ENCODE measurements around the gene DNAJB7. TPM values are rescaled to one million over a fixed set of nuclear protein-coding genes. Genes with fewer than 3 reads are reported as not detected.

The DNAJB7 gene
- total and polyA plus RNA-seq, 2 of the 13 experiments (the other 11 are each of a cell fraction or from before 2014, with no cell fraction given): not detected

DNA sequence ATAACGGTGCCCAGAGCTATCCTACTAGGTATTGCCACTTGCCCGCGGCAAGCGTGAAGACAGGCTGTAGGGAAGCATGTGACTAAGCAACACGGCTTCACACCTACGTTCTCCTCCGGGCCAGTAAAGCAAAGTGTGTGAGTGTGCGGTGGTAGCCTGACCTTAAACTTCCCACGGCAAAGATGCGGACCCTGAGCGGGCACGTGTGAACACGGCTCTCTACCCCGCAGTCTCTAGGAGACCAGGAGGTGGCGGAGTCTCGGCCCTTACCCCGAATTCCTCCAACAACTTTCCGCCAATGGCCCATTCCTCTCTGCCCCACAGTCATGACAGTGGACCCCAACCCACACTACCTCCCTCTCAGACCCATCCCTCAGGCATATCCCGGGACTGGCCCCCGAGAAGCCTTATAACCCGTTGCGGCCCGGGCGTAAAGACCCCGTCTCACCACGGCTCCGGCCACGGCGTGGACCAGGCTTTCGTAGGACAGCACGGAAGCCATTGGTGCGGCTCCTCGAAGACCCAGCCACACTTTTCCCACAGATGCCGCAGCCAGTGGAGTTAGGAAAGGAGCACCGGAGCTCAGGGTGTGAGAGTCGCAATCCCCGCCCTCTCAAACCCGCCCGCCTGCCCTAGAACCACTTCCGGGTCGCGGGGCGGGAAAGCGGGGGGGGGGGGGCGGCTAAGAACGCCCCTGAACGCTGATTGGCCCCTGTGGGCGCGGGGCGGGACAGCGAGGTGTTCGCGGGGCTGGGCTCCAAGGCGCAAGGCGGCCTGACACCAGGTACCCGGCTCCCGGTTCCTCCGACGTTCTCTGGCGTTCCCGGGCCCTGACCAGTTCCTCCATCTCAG lies 42.9 kb downstream of the DNAJB7 start, which contains the start of gene SLC25A17 (continued):
- TF ChIP-seq ZNF646 (CRISPR knock-in tag; IDR thresholded peaks at IDR 0.05) (no peak; the same call in 1 of the 2 replicates), ZNF720 (CRISPR knock-in tag; IDR thresholded peaks at IDR 0.05) (no peak), SOX5 (CRISPR knock-in tag; IDR thresholded peaks at IDR 0.05; ENCODE audit: borderline replicate concordance) (no peak), RAD51 (IDR thresholded peaks at IDR 0.05; ENCODE audit: borderline replicate concordance) (no peak), CEBPB (IDR thresholded peaks at IDR 0.05; ENCODE audit: borderline replicate concordance, low read depth, low read length) (no peak), FOXK2 (IDR thresholded peaks at IDR 0.05) (no peak), TRAFD1 (CRISPR knock-in tag; IDR thresholded peaks at IDR 0.05; ENCODE audit: borderline replicate concordance) (no peak), ZNF333 (CRISPR knock-in tag; IDR thresholded peaks at IDR 0.05; ENCODE audit: borderline replicate concordance) (peak; percentile 79), ZSCAN12 (CRISPR knock-in tag; IDR thresholded peaks at IDR 0.05) (no peak), ZNF761 (CRISPR knock-in tag; conservative IDR thresholded peaks at IDR 0.05) (no peak), SNAPC2 (CRISPR knock-in tag; IDR thresholded peaks at IDR 0.05) (no peak), FOXC1 (CRISPR knock-in tag; IDR thresholded peaks at IDR 0.05; ENCODE audit: borderline replicate concordance) (peak; percentile 80; the same call in 1 of the 2 replicates), HNF4A (CRISPR knock-in tag; IDR thresholded peaks at IDR 0.05) (no peak), ZNF383 (CRISPR knock-in tag; IDR thresholded peaks at IDR 0.05; ENCODE audit: borderline replicate concordance) (no peak; the same call in 1 of the 2 replicates), HOXA3 (CRISPR knock-in tag; IDR thresholded peaks at IDR 0.05) (peak; percentile 16; the same call in 1 of the 2 replicates), KDM3A (CRISPR knock-in tag; IDR thresholded peaks at IDR 0.05; ENCODE audit: low read depth) (no peak; the same call in 1 of the 2 replicates), SRSF4 (IDR thresholded peaks at IDR 0.05; ENCODE audit: low read depth, low read length, poor library complexity, severe bottlenecking) (no peak)
- TF ChIP-seq, protein P1, sequence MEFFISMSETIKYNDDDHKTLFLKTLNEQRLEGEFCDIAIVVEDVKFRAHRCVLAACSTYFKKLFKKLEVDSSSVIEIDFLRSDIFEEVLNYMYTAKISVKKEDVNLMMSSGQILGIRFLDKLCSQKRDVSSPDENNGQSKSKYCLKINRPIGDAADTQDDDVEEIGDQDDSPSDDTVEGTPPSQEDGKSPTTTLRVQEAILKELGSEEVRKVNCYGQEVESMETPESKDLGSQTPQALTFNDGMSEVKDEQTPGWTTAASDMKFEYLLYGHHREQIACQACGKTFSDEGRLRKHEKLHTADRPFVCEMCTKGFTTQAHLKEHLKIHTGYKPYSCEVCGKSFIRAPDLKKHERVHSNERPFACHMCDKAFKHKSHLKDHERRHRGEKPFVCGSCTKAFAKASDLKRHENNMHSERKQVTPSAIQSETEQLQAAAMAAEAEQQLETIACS (CRISPR knock-in tag; IDR thresholded peaks at IDR 0.05): no peak
- TF ChIP-seq, protein P2, sequence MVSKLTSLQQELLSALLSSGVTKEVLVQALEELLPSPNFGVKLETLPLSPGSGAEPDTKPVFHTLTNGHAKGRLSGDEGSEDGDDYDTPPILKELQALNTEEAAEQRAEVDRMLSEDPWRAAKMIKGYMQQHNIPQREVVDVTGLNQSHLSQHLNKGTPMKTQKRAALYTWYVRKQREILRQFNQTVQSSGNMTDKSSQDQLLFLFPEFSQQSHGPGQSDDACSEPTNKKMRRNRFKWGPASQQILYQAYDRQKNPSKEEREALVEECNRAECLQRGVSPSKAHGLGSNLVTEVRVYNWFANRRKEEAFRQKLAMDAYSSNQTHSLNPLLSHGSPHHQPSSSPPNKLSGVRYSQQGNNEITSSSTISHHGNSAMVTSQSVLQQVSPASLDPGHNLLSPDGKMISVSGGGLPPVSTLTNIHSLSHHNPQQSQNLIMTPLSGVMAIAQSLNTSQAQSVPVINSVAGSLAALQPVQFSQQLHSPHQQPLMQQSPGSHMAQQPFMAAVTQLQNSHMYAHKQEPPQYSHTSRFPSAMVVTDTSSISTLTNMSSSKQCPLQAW (CRISPR knock-in tag; IDR thresholded peaks at IDR 0.05): no peak

All from HepG2 (cell line).